ENCODE measurements around the gene EXOC3L1. TPM values are rescaled to one million over a fixed set of nuclear protein-coding genes. Genes with fewer than 3 reads are reported as not detected.

EXOC3L1 gene
- total and polyA plus RNA-seq, 2 of the 13 experiments (the other 11 are each of a cell fraction or from before 2014, with no cell fraction given) = 0.12 TPM; not detected in 1

DNA sequence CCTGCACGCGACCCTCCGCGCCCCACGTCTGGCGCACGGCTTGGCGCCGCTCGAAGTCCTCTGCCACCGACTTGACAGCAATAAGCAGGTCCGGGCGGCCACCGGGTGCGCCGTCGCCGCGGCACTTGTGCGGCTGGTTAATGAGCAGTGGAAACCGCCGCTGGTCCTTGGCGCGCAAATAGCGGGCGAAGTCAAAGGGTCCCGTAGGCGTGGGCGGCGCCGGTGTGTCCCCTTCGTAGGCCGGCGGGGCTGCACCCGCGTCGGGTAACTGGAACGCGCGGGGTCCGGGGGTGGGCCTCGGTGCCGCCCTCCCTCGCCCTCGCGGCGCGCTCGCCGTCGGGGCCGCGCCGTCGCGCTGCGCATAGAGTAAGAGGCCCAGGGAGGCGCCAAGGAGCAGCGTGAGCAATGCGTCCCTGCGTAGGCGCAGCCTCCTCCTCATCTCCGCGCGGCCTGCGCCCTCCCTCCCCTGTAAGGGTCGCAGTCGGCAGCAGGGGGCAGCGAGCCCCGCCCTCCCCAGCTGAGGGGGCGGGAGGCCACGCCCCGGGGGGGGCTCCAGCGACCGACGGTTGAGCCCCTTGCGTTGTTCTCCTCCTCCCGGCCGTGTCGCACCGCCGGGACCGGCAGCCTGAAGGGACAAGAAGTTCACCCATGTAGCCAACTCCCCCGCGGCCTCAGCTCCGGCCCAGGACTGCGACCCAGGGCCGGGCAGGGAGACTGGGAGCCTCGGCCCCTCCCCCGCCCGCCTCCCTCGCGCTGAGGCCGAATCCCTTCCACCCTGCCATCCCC lies 39.7 kb downstream of the EXOC3L1 start (continued):
- TF ChIP-seq, protein P1, sequence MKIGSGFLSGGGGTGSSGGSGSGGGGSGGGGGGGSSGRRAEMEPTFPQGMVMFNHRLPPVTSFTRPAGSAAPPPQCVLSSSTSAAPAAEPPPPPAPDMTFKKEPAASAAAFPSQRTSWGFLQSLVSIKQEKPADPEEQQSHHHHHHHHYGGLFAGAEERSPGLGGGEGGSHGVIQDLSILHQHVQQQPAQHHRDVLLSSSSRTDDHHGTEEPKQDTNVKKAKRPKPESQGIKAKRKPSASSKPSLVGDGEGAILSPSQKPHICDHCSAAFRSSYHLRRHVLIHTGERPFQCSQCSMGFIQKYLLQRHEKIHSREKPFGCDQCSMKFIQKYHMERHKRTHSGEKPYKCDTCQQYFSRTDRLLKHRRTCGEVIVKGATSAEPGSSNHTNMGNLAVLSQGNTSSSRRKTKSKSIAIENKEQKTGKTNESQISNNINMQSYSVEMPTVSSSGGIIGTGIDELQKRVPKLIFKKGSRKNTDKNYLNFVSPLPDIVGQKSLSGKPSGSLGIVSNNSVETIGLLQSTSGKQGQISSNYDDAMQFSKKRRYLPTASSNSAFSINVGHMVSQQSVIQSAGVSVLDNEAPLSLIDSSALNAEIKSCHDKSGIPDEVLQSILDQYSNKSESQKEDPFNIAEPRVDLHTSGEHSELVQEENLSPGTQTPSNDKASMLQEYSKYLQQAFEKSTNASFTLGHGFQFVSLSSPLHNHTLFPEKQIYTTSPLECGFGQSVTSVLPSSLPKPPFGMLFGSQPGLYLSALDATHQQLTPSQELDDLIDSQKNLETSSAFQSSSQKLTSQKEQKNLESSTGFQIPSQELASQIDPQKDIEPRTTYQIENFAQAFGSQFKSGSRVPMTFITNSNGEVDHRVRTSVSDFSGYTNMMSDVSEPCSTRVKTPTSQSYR (CRISPR knock-in tag; IDR thresholded peaks at IDR 0.05; ENCODE audit: borderline replicate concordance) = peak; percentile 51; the same call in 1 of the 2 replicates
- TF ChIP-seq SRY (CRISPR knock-in tag; IDR thresholded peaks at IDR 0.05) (0 out of 2 replicates have a peak, but pooled peaks have one; percentile 10), ZNF567 (CRISPR knock-in tag; IDR thresholded peaks at IDR 0.05; ENCODE audit: borderline replicate concordance) (no peak), FOXO1 (CRISPR knock-in tag; IDR thresholded peaks at IDR 0.05) (peak; percentile 23; the same call in 1 of the 2 replicates), ZNF292 (CRISPR knock-in tag; IDR thresholded peaks at IDR 0.05; ENCODE audit: borderline replicate concordance, low read depth) (no peak), AGO2 (optimal IDR thresholded peaks at IDR 0.05; ENCODE audit: low read depth, low read length) (peak; percentile 85), ZNF251 (CRISPR knock-in tag; IDR thresholded peaks at IDR 0.05) (no peak), ATAD3A (CRISPR knock-in tag; IDR thresholded peaks at IDR 0.05) (no peak), MAFG (CRISPR knock-in tag; IDR thresholded peaks at IDR 0.05) (no peak), ELF3 (CRISPR knock-in tag; IDR thresholded peaks at IDR 0.05) (no peak), PRMT3 (CRISPR knock-in tag; IDR thresholded peaks at IDR 0.05; ENCODE audit: borderline replicate concordance, low read depth) (no peak), ZNF33A (CRISPR knock-in tag; IDR thresholded peaks at IDR 0.05; ENCODE audit: borderline replicate concordance) (no peak)
- TF ChIP-seq, protein P2, sequence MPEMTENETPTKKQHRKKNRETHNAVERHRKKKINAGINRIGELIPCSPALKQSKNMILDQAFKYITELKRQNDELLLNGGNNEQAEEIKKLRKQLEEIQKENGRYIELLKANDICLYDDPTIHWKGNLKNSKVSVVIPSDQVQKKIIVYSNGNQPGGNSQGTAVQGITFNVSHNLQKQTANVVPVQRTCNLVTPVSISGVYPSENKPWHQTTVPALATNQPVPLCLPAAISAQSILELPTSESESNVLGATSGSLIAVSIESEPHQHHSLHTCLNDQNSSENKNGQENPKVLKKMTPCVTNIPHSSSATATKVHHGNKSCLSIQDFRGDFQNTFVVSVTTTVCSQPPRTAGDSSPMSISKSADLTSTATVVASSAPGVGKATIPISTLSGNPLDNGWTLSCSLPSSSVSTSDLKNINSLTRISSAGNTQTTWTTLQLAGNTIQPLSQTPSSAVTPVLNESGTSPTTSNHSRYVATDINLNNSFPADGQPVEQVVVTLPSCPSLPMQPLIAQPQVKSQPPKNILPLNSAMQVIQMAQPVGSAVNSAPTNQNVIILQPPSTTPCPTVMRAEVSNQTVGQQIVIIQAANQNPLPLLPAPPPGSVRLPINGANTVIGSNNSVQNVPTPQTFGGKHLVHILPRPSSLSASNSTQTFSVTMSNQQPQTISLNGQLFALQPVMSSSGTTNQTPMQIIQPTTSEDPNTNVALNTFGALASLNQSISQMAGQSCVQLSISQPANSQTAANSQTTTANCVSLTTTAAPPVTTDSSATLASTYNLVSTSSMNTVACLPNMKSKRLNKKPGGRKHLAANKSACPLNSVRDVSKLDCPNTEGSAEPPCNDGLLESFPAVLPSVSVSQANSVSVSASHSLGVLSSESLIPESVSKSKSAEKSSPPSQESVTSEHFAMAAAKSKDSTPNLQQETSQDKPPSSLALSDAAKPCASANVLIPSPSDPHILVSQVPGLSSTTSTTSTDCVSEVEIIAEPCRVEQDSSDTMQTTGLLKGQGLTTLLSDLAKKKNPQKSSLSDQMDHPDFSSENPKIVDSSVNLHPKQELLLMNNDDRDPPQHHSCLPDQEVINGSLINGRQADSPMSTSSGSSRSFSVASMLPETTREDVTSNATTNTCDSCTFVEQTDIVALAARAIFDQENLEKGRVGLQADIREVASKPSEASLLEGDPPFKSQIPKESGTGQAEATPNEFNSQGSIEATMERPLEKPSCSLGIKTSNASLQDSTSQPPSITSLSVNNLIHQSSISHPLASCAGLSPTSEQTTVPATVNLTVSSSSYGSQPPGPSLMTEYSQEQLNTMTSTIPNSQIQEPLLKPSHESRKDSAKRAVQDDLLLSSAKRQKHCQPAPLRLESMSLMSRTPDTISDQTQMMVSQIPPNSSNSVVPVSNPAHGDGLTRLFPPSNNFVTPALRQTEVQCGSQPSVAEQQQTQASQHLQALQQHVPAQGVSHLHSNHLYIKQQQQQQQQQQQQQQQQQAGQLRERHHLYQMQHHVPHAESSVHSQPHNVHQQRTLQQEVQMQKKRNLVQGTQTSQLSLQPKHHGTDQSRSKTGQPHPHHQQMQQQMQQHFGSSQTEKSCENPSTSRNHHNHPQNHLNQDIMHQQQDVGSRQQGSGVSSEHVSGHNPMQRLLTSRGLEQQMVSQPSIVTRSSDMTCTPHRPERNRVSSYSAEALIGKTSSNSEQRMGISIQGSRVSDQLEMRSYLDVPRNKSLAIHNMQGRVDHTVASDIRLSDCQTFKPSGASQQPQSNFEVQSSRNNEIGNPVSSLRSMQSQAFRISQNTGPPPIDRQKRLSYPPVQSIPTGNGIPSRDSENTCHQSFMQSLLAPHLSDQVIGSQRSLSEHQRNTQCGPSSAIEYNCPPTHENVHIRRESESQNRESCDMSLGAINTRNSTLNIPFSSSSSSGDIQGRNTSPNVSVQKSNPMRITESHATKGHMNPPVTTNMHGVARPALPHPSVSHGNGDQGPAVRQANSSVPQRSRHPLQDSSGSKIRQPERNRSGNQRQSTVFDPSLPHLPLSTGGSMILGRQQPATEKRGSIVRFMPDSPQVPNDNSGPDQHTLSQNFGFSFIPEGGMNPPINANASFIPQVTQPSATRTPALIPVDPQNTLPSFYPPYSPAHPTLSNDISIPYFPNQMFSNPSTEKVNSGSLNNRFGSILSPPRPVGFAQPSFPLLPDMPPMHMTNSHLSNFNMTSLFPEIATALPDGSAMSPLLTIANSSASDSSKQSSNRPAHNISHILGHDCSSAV (CRISPR knock-in tag; IDR thresholded peaks at IDR 0.05; ENCODE audit: borderline replicate concordance) = no peak
- TF ChIP-seq, protein P3, sequence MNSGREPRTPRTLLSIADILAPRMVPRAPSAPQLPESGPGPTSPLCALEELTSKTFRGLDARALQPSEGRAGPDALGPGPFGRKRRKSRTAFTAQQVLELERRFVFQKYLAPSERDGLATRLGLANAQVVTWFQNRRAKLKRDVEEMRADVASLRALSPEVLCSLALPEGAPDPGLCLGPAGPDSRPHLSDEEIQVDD (CRISPR knock-in tag; IDR thresholded peaks at IDR 0.05; ENCODE audit: borderline replicate concordance) = no peak
- TF ChIP-seq, protein P4, sequence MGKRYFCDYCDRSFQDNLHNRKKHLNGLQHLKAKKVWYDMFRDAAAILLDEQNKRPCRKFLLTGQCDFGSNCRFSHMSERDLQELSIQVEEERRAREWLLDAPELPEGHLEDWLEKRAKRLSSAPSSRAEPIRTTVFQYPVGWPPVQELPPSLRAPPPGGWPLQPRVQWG (CRISPR knock-in tag; IDR thresholded peaks at IDR 0.05; ENCODE audit: borderline replicate concordance, low read depth) = no peak

Data from HepG2 (cell line).